Measurements from ENCODE around the gene ZNF366. TPM values are rescaled to one million over a fixed set of nuclear protein-coding genes. Genes with fewer than 3 reads are reported as not detected.

ZNF366 gene
- total RNA-seq, 1 experiment from 2014 or later = not detected

GRCh38 chr5:72540759-72541438 lies 33.7 kb upstream of the ZNF366 start:
- H3K27me3 ChIP-seq (ENCODE audit: insufficient read depth, low read length) = no peaks in the 10 kb centered on the region
- ChIA-PET POLR2A (no interaction called here), CTCF (no interaction called here), RAD21 (ENCODE audit: low non-redundant PET in 1 of 2, low total read pairs in 2 of 2, uncharacterized antibody in 2 of 2, unreplicated experiment in 2 of 2) (no interaction called here)
- H3K27ac ChIP-seq (ENCODE audit: low read depth, low read length) = no peak overlapping the region
- TF ChIP-seq ELF1 (IDR thresholded peaks at IDR 0.05; ENCODE audit: borderline replicate concordance, low read depth) (no peak), CBX3 (IDR thresholded peaks at IDR 0.05; ENCODE audit: low read depth) (no peak), YY1 (IDR thresholded peaks at IDR 0.05; ENCODE audit: extremely low read depth, insufficient replicate concordance, low read depth, low read length) (no peak)
- no peak overlapping the region for H2AFZ ChIP-seq (ENCODE audit: low read depth, low read length, poor library complexity, severe bottlenecking)
- no peak for ATAC-seq
- H3K4me2 ChIP-seq (ENCODE audit: low read length) = no peak overlapping the region
- BruUV-seq (replicated peaks) = no TSS peak
- H4K20me1 ChIP-seq (ENCODE audit: insufficient read depth) = no peaks in the 10 kb centered on the region
- no peaks in the 10 kb centered on the region for H3K9me3 ChIP-seq (ENCODE audit: control insufficient read depth in 1 of 2, insufficient read depth in 1 of 2, low read depth in 1 of 2, low read length in 2 of 2)
- H3K79me2 ChIP-seq (ENCODE audit: insufficient read depth, low read length) = no peaks in the 10 kb centered on the region
- H3K9me2 ChIP-seq (ENCODE audit: insufficient read depth) = no peaks in the 10 kb centered on the region
- H3K4me3 ChIP-seq (replicated peaks in 1 of 2; ENCODE audit: low read depth in 1 of 2, low read length in 2 of 2) = no peak overlapping the region
- DNase-seq (ENCODE audit: low read depth, low spot score) = no peak
- intact Hi-C loops (cut with micrococcal nuclease) = no loop called here
- H3K36me3 ChIP-seq (ENCODE audit: control insufficient read depth in 1 of 2, insufficient read depth in 2 of 2, low read length in 2 of 2) = no peaks in the 10 kb centered on the region
- no peaks in the 10 kb centered on the region for H3K4me1 ChIP-seq (ENCODE audit: control insufficient read depth in 1 of 2, insufficient read depth in 2 of 2, low read length in 2 of 2)
- no peak overlapping the region for H3K9ac ChIP-seq (ENCODE audit: low read length)

- ATAC-seq (no peak), DNase-seq (ENCODE audit: low read depth, low spot score) (no peak)
- no peaks in the 10 kb centered on the region for H3K79me2 ChIP-seq (ENCODE audit: insufficient read depth, low read length)
- ChIA-PET CTCF (no interaction called here), POLR2A (no interaction called here), RAD21 (ENCODE audit: low non-redundant PET in 1 of 2, low total read pairs in 2 of 2, uncharacterized antibody in 2 of 2, unreplicated experiment in 2 of 2) (no interaction called here)
- intact Hi-C loops (cut with micrococcal nuclease) = no loop called here
- no TSS peak for BruUV-seq (replicated peaks)
- no peak overlapping the region for H3K27ac ChIP-seq (ENCODE audit: low read depth, low read length)
- no peak overlapping the region for H3K9ac ChIP-seq (ENCODE audit: low read length)
- H3K9me2 ChIP-seq (ENCODE audit: insufficient read depth) = no peaks in the 10 kb centered on the region
- no peaks in the 10 kb centered on the region for H3K9me3 ChIP-seq (ENCODE audit: control insufficient read depth in 1 of 2, insufficient read depth in 1 of 2, low read depth in 1 of 2, low read length in 2 of 2)
- H4K20me1 ChIP-seq (ENCODE audit: insufficient read depth) = no peaks in the 10 kb centered on the region
- H3K4me1 ChIP-seq (ENCODE audit: control insufficient read depth in 1 of 2, insufficient read depth in 2 of 2, low read length in 2 of 2) = no peaks in the 10 kb centered on the region
- H3K36me3 ChIP-seq (ENCODE audit: control insufficient read depth in 1 of 2, insufficient read depth in 2 of 2, low read length in 2 of 2) = no peaks in the 10 kb centered on the region
- no peak overlapping the region for H3K4me3 ChIP-seq (replicated peaks in 1 of 2; ENCODE audit: low read depth in 1 of 2, low read length in 2 of 2)
- no peak overlapping the region for H2AFZ ChIP-seq (ENCODE audit: low read depth, low read length, poor library complexity, severe bottlenecking)
- no peak overlapping the region for H3K4me2 ChIP-seq (ENCODE audit: low read length)
- no peaks in the 10 kb centered on the region for H3K27me3 ChIP-seq (ENCODE audit: insufficient read depth, low read length)
- TF ChIP-seq TCF7L2 (IDR thresholded peaks at IDR 0.05; ENCODE audit: borderline replicate concordance, extremely low read depth, insufficient read depth, insufficient read length) (no peak), JUND (IDR thresholded peaks at IDR 0.05) (no peak), EZH2 (IDR thresholded peaks at IDR 0.05) (no peak), YY1 (IDR thresholded peaks at IDR 0.05; ENCODE audit: extremely low read depth, insufficient replicate concordance, low read depth, low read length) (no peak), CEBPB (IDR thresholded peaks at IDR 0.05; ENCODE audit: low read depth) (no peak), CBX3 (IDR thresholded peaks at IDR 0.05; ENCODE audit: low read depth) (no peak), FOSL1 (IDR thresholded peaks at IDR 0.05; ENCODE audit: low read depth) (no peak), EZH2phosphoT487 (IDR thresholded peaks at IDR 0.05; ENCODE audit: borderline replicate concordance) (no peak), POLR2A (IDR thresholded peaks at IDR 0.05; ENCODE audit: borderline replicate concordance, extremely low read depth, insufficient read depth, insufficient read length) (no peak), RAD21 (IDR thresholded peaks at IDR 0.05; ENCODE audit: low read depth) (no peak), CTCF (IDR thresholded peaks at IDR 0.05 in 2 of 3, conservative IDR thresholded peaks at IDR 0.05 in 1 of 3; ENCODE audit: borderline replicate concordance in 1 of 3, insufficient read depth in 1 of 3, low read depth in 2 of 3, low read length in 2 of 3) (no peak), SP1 (IDR thresholded peaks at IDR 0.05; ENCODE audit: low read depth) (no peak), ELF1 (IDR thresholded peaks at IDR 0.05; ENCODE audit: borderline replicate concordance, low read depth) (no peak), EGR1 (IDR thresholded peaks at IDR 0.05; ENCODE audit: low read depth) (no peak), MAX (IDR thresholded peaks at IDR 0.05) (no peak), ZNF274 (IDR thresholded peaks at IDR 0.05; ENCODE audit: low read depth, low read length) (no peak), ZBTB33 (IDR thresholded peaks at IDR 0.05; ENCODE audit: extremely low read depth, insufficient replicate concordance, low read length) (no peak)
These were observed 32.5 kb upstream of the ZNF366 start for GRCh38 chr5:72539726-72540125.
